HEK293 (cell line): Measurements from ENCODE around the gene CRHBP.

ENCODE experiments used
- CTCF ChIA-PET: fragments of 350-600 bp; formaldehyde crosslinking; extraction: SDS; loops from one replicate; lab custom pipeline; 2021; ENCODE audit warnings: antibody characterized with exemption; lab: Yijun Ruan, JAX
- POLR2A ChIA-PET: fragments of 300-600 bp; formaldehyde crosslinking; extraction: SDS; loops from one replicate; lab custom pipeline; 2020; ENCODE audit warnings: antibody characterized with exemption, inconsistent platforms; lab: Yijun Ruan, JAX
- H3K27ac ChIP-seq: fragments of 200-500 bp; sonication (Bioruptor generic); 2 replicates; pipeline ENCODE4 v1.5.1; 2014; ENCODE audit warnings: low read depth, low read length, control low read depth, inconsistent platforms; ENCODE audit errors: extremely low read depth
- H3K36me3 ChIP-seq, 2 experiments: fragments of 200-500 bp in 1 of 2; sonication (Bioruptor generic) in 1 of 2; 1 replicate in 1 of 2; 2 replicates in 1 of 2; pipeline ENCODE4 v1.5.1; 2014 to 2017; ENCODE audit warnings: inconsistent platforms in 2 of 2, low read length in 2 of 2; ENCODE audit not compliant: control insufficient read depth in 2 of 2, insufficient read depth in 1 of 2
- H3K4me1 ChIP-seq: fragments of 200-500 bp; sonication (Bioruptor generic); 2 replicates; pipeline ENCODE4 v1.5.1; 2014; ENCODE audit warnings: mild to moderate bottlenecking, low read length, inconsistent platforms; ENCODE audit not compliant: control insufficient read depth, insufficient read depth
- H3K4me3 ChIP-seq: 2 replicates; pipeline ENCODE4 v1.5.1; 2011; ENCODE audit warnings: low read depth, mild to moderate bottlenecking, control low read depth, low read length, moderate library complexity
- H3K9me3 ChIP-seq: fragments of 200-500 bp; sonication (Bioruptor generic); 2 replicates; pipeline ENCODE4 v1.5.1; 2014; ENCODE audit warnings: low read depth, low read length, inconsistent platforms; ENCODE audit not compliant: control insufficient read depth, insufficient read depth
- CTCF ChIP-seq: fragments of 450-650 bp; formaldehyde crosslinking; IDR thresholded peaks from 2 replicates; pipeline ENCODE4 v1.5.1; 2016; ENCODE audit warnings: missing biosample characterization, missing genetic modification characterization
- MEIS1 ChIP-seq: sonication (generic); formaldehyde crosslinking; IDR thresholded peaks from 2 replicates; pipeline ENCODE4 v1.8.1; 2022; ENCODE audit warnings: missing genetic modification reagents, mild to moderate bottlenecking, borderline replicate concordance
- PBX3 ChIP-seq: sonication (generic); formaldehyde crosslinking; IDR thresholded peaks from 2 replicates; pipeline ENCODE4 v1.8.1; 2022; ENCODE audit warnings: mild to moderate bottlenecking, moderate library complexity, missing genetic modification reagents
- PRDM4 ChIP-seq: fragments of 450-650 bp; formaldehyde crosslinking; IDR thresholded peaks from 2 replicates; pipeline ENCODE4 v1.5.1; 2017; ENCODE audit warnings: missing biosample characterization, missing genetic modification characterization
- ZBTB44 ChIP-seq: fragments of 450-650 bp; IDR thresholded peaks from 2 replicates; pipeline ENCODE4 v1.5.1; 2018; ENCODE audit warnings: missing biosample characterization, mild to moderate bottlenecking, missing genetic modification characterization
- ZFP3 ChIP-seq: fragments of 450-650 bp; formaldehyde crosslinking; IDR thresholded peaks from 2 replicates; pipeline ENCODE4 v1.5.1; 2016; ENCODE audit warnings: low read depth, missing biosample characterization, missing genetic modification characterization
- ZFP37 ChIP-seq: fragments of 450-650 bp; formaldehyde crosslinking; IDR thresholded peaks from 2 replicates; pipeline ENCODE4 v1.5.1; 2016; ENCODE audit warnings: missing biosample characterization, missing genetic modification characterization
- ZNF148 ChIP-seq: fragments of 450-650 bp; formaldehyde crosslinking; IDR thresholded peaks from 2 replicates; pipeline ENCODE4 v1.5.0; 2017; ENCODE audit warnings: missing biosample characterization, missing genetic modification characterization, borderline replicate concordance
- ZNF37A ChIP-seq: fragments of 450-650 bp; IDR thresholded peaks from 2 replicates; pipeline ENCODE4 v1.5.1; 2018; ENCODE audit warnings: missing biosample characterization, missing genetic modification characterization
- ZNF394 ChIP-seq: fragments of 450-650 bp; formaldehyde crosslinking; IDR thresholded peaks from 2 replicates; pipeline ENCODE4 v1.5.1; 2016; ENCODE audit warnings: missing biosample characterization, missing genetic modification characterization, mild to moderate bottlenecking, moderate library complexity, borderline replicate concordance
- ZNF529 ChIP-seq: fragments of 450-650 bp; formaldehyde crosslinking; IDR thresholded peaks from 2 replicates; pipeline ENCODE4 v1.5.1; 2017; ENCODE audit warnings: missing genetic modification characterization, missing biosample characterization; ENCODE audit not compliant: insufficient replicate concordance
- ZNF549 ChIP-seq: fragments of 450-650 bp; IDR thresholded peaks from 2 replicates; pipeline ENCODE4 v1.5.1; 2018; ENCODE audit warnings: missing biosample characterization, missing genetic modification characterization, mild to moderate bottlenecking, inconsistent platforms, moderate library complexity
- ZNF600 ChIP-seq: fragments of 450-650 bp; formaldehyde crosslinking; IDR thresholded peaks from 2 replicates; pipeline ENCODE4 v1.5.1; 2016; ENCODE audit warnings: missing biosample characterization, missing genetic modification characterization
- ZNF654 ChIP-seq: fragments of 450-650 bp; formaldehyde crosslinking; IDR thresholded peaks from 2 replicates; pipeline ENCODE4 v1.5.1; 2016; ENCODE audit warnings: low read depth, missing biosample characterization, missing genetic modification characterization
- ZNF670 ChIP-seq: fragments of 450-650 bp; formaldehyde crosslinking; IDR thresholded peaks from 2 replicates; pipeline ENCODE4 v1.5.1; 2016; ENCODE audit warnings: missing biosample characterization, missing genetic modification characterization, low read depth
- ZNF747 ChIP-seq: fragments of 450-650 bp; formaldehyde crosslinking; IDR thresholded peaks from 2 replicates; pipeline ENCODE4 v1.5.1; 2016; ENCODE audit warnings: missing biosample characterization, missing genetic modification characterization
- ZSCAN4 ChIP-seq: fragments of 450-650 bp; formaldehyde crosslinking; IDR thresholded peaks from 2 replicates; pipeline ENCODE4 v1.5.1; 2017; ENCODE audit warnings: missing biosample characterization, missing genetic modification characterization

CRHBP gene

GRCh38 chr5:77015938-77016569 is 63.2 kb downstream of the CRHBP start:
- ChIA-PET CTCF (interaction anchor here (0.6 to 3.2 kb wide), 24 partner anchors 10 to 710 kb away, joined by 3 to 61 read pairs (median 4); partner anchors contain the start of gene AGGF1), POLR2A (interaction anchor here (1.5 kb wide), 1 partner anchor 197 kb away, joined by 3 read pairs; the partner anchor contains the start of gene F2RL1)
- no peak overlapping the region for H3K27ac ChIP-seq
- H3K9me3 ChIP-seq = no peaks in the 10 kb centered on the region
- no peaks in the 10 kb centered on the region for H3K36me3 ChIP-seq
- TF ChIP-seq ZNF654 (tag by site-specific recombination) (peak; percentile 66), ZNF394 (tag by site-specific recombination) (no peak), MEIS1 (CRISPR knock-in tag) (no peak), ZNF549 (no peak), ZBTB44 (tag by site-specific recombination) (no peak), ZFP37 (tag by site-specific recombination) (no peak), CTCF (0 out of 2 replicates have a peak, but pooled peaks have one; percentile 23), ZNF747 (tag by site-specific recombination) (no peak), PBX3 (no peak), ZNF670 (tag by site-specific recombination) (no peak), ZNF529 (tag by site-specific recombination) (no peak), ZNF148 (no peak), ZNF37A (tag by site-specific recombination) (no peak), PRDM4 (tag by site-specific recombination) (no peak), ZSCAN4 (no peak), ZFP3 (no peak), ZNF600 (tag by site-specific recombination) (no peak)
- no peak overlapping the region for H3K4me3 ChIP-seq
- H3K4me1 ChIP-seq = no peaks in the 10 kb centered on the region
